ENCODE data around the gene ITM2C. TPM values are rescaled to one million over a fixed set of nuclear protein-coding genes. Genes with fewer than 3 reads are reported as not detected.

Gene ITM2C
- polyA plus RNA-seq, 1 donor (not counting 4 experiments of a cell fraction or from before 2014, with no cell fraction given): 55.0 TPM

DNA sequence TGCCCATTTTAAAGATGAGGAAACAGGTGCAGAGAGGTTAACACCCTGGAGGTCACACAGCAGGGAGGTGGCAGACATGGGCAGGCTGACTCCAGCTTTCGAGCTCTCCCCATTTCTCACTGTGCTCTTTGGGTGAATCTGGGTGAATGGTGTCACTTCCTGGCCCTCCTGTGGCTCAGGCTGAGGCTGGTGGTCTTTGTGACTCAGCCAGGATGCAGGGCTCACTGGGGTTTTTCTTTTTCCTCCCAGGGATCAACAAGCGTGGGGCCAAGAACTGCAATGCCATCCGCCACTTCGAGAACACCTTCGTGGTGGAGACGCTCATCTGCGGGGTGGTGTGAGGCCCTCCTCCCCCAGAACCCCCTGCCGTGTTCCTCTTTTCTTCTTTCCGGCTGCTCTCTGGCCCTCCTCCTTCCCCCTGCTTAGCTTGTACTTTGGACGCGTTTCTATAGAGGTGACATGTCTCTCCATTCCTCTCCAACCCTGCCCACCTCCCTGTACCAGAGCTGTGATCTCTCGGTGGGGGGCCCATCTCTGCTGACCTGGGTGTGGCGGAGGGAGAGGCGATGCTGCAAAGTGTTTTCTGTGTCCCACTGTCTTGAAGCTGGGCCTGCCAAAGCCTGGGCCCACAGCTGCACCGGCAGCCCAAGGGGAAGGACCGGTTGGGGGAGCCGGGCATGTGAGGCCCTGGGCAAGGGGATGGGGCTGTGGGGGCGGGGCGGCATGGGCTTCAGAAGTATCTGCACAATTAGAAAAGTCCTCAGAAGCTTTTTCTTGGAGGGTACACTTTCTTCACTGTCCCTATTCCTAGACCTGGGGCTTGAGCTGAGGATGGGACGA is 13.2 kb downstream of the ITM2C start:
- no peak for DNase-seq (ENCODE audit: low read depth, low spot score)

DNA sequence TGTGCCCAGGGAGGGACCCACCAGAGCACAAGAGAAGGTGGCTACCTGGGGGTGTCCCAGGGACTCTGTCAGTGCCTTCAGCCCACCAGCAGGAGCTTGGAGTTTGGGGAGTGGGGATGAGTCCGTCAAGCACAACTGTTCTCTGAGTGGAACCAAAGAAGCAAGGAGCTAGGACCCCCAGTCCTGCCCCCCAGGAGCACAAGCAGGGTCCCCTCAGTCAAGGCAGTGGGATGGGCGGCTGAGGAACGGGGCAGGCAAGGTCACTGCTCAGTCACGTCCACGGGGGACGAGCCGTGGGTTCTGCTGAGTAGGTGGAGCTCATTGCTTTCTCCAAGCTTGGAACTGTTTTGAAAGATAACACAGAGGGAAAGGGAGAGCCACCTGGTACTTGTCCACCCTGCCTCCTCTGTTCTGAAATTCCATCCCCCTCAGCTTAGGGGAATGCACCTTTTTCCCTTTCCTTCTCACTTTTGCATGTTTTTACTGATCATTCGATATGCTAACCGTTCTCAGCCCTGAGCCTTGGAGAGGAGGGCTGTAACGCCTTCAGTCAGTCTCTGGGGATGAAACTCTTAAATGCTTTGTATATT is 14.0 kb downstream of the ITM2C start:
- H3K4me1 ChIP-seq (ENCODE audit: control insufficient read depth, extremely low read depth, insufficient read depth, low read length): no peaks in the 10 kb centered on the region
- FAIRE-seq: no peak
- TF ChIP-seq EZH2 (IDR thresholded peaks at IDR 0.05; ENCODE audit: low read length): no peak
- H3K79me2 ChIP-seq (ENCODE audit: control insufficient read depth, insufficient read depth, low read length): no peaks in the 10 kb centered on the region
- H3K9ac ChIP-seq (ENCODE audit: control insufficient read depth, extremely low read depth, insufficient read depth, low read length): no peak overlapping the region
- H3K27me3 ChIP-seq (ENCODE audit: control insufficient read depth, extremely low read depth, insufficient read depth, low read length): no peaks in the 10 kb centered on the region
- H3K9me3 ChIP-seq (ENCODE audit: control insufficient read depth, low read depth, low read length): no peaks in the 10 kb centered on the region
- H4K20me1 ChIP-seq (ENCODE audit: control insufficient read depth, extremely low read depth, insufficient read depth, low read length): no peaks in the 10 kb centered on the region
- no peak overlapping the region for H3K27ac ChIP-seq (ENCODE audit: control insufficient read depth, insufficient read depth, low read length)
- no peaks in the 10 kb centered on the region for H3K9me1 ChIP-seq (ENCODE audit: control insufficient read depth, extremely low read depth, insufficient read depth, low read length)
- dilution Hi-C loops (cut with MboI; ENCODE audit: extremely low pct_ligation_motif_present, low sequenced_read_pairs): no loop called here
- no peak overlapping the region for H3K4me3 ChIP-seq (ENCODE audit: control insufficient read depth in 2 of 3, extremely low read depth in 1 of 3, insufficient read depth in 2 of 3, low read depth in 1 of 3, low read length in 3 of 3)
- no peak for DNase-seq (ENCODE audit: low read depth, low spot score)
- no peak overlapping the region for H3K4me2 ChIP-seq (ENCODE audit: control insufficient read depth, extremely low read depth, insufficient read depth, low read depth, low read length)
- H2AFZ ChIP-seq (ENCODE audit: control insufficient read depth, low read length): no peak overlapping the region
- no peaks in the 10 kb centered on the region for H3K36me3 ChIP-seq (ENCODE audit: control insufficient read depth in 2 of 2, extremely low read depth in 1 of 2, insufficient read depth in 2 of 2, low read length in 2 of 2)

More for the DNA sequence above, 13.2 kb downstream of the ITM2C start:
- no peaks in the 10 kb centered on the region for H3K9me3 ChIP-seq (ENCODE audit: control insufficient read depth, low read depth, low read length)
- no peak overlapping the region for H3K9ac ChIP-seq (ENCODE audit: control insufficient read depth, extremely low read depth, insufficient read depth, low read length)
- no peak overlapping the region for H3K27ac ChIP-seq (ENCODE audit: control insufficient read depth, insufficient read depth, low read length)
- no peaks in the 10 kb centered on the region for H3K36me3 ChIP-seq (ENCODE audit: control insufficient read depth in 2 of 2, extremely low read depth in 1 of 2, insufficient read depth in 2 of 2, low read length in 2 of 2)
- no peaks in the 10 kb centered on the region for H4K20me1 ChIP-seq (ENCODE audit: control insufficient read depth, extremely low read depth, insufficient read depth, low read length)
- no peaks in the 10 kb centered on the region for H3K4me1 ChIP-seq (ENCODE audit: control insufficient read depth, extremely low read depth, insufficient read depth, low read length)
- dilution Hi-C loops (cut with MboI; ENCODE audit: extremely low pct_ligation_motif_present, low sequenced_read_pairs): no loop called here
- no peaks in the 10 kb centered on the region for H3K27me3 ChIP-seq (ENCODE audit: control insufficient read depth, extremely low read depth, insufficient read depth, low read length)
- no peak overlapping the region for H3K4me3 ChIP-seq (ENCODE audit: control insufficient read depth in 2 of 3, extremely low read depth in 1 of 3, insufficient read depth in 2 of 3, low read depth in 1 of 3, low read length in 3 of 3)
- no peaks in the 10 kb centered on the region for H3K9me1 ChIP-seq (ENCODE audit: control insufficient read depth, extremely low read depth, insufficient read depth, low read length)
- H3K4me2 ChIP-seq (ENCODE audit: control insufficient read depth, extremely low read depth, insufficient read depth, low read depth, low read length): no peak overlapping the region
- no peaks in the 10 kb centered on the region for H3K79me2 ChIP-seq (ENCODE audit: control insufficient read depth, insufficient read depth, low read length)
- no peak for TF ChIP-seq EZH2 (IDR thresholded peaks at IDR 0.05; ENCODE audit: low read length)
- TF ChIP-seq, protein P1, sequence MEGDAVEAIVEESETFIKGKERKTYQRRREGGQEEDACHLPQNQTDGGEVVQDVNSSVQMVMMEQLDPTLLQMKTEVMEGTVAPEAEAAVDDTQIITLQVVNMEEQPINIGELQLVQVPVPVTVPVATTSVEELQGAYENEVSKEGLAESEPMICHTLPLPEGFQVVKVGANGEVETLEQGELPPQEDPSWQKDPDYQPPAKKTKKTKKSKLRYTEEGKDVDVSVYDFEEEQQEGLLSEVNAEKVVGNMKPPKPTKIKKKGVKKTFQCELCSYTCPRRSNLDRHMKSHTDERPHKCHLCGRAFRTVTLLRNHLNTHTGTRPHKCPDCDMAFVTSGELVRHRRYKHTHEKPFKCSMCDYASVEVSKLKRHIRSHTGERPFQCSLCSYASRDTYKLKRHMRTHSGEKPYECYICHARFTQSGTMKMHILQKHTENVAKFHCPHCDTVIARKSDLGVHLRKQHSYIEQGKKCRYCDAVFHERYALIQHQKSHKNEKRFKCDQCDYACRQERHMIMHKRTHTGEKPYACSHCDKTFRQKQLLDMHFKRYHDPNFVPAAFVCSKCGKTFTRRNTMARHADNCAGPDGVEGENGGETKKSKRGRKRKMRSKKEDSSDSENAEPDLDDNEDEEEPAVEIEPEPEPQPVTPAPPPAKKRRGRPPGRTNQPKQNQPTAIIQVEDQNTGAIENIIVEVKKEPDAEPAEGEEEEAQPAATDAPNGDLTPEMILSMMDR (optimal IDR thresholded peaks at IDR 0.05 in 1 of 3, IDR thresholded peaks at IDR 0.05 in 1 of 3, conservative IDR thresholded peaks at IDR 0.05 in 1 of 3; ENCODE audit: extremely low read depth in 1 of 3, insufficient read depth in 2 of 3, low read length in 3 of 3): no peak
- H2AFZ ChIP-seq (ENCODE audit: control insufficient read depth, low read length): no peak overlapping the region
- no peak for FAIRE-seq
